ENCODE measurements around the gene AGBL5. TPM values are rescaled to one million over a fixed set of nuclear protein-coding genes. Genes with fewer than 3 reads are reported as not detected.

The AGBL5 gene
- total and polyA plus RNA-seq, 9 of the 15 experiments (the other 6 are each of a cell fraction or from before 2014, with no cell fraction given) = 3.3 to 52.7 (median 26.2) TPM

- Histone ChIP-seq H3K9me1 (ENCODE audit: control insufficient read depth, insufficient read depth, low read length) (no peaks in the 10 kb centered on the region), H3K4me3 (no peak overlapping the region), H2AFZ (ENCODE audit: low read depth, low read length) (peak overlapping the region; percentile 87), H3K27me3 (ENCODE audit: control insufficient read depth in 2 of 2, insufficient read depth in 2 of 2, low read length in 2 of 2) (no peaks in the 10 kb centered on the region), H3K9ac (ENCODE audit: insufficient read depth in 1 of 2, low read depth in 2 of 2, low read length in 2 of 2) (peak overlapping the region in 1 of 2 experiments; percentile 74; a peak in 1 of 4 replicates), H3K36me3 (ENCODE audit: control insufficient read depth, insufficient read depth, low read length) (no peaks in the 10 kb centered on the region; the same call in 2 of the 3 replicates), H3K9me3 (replicated peaks; ENCODE audit: control insufficient read depth, insufficient read depth, low read depth, low read length) (no peaks in the 10 kb centered on the region), H3K4me1 (replicated peaks in 1 of 2; ENCODE audit: control insufficient read depth in 2 of 2, insufficient read depth in 2 of 2, low read length in 2 of 2) (peaks cover 34 to 50% of the 10 kb centered on the region in 2 experiments), H3K27ac (ENCODE audit: extremely low read depth, low read depth, low read length) (no peak overlapping the region; the same call in 2 of the 3 replicates), H3K79me2 (ENCODE audit: control insufficient read depth, insufficient read depth, low read length) (peaks cover 3% of the 10 kb centered on the region; the same call in 2 of the 3 replicates), H3K4me2 (ENCODE audit: insufficient read depth, low read length) (0 out of 2 replicates have a peak overlapping the region, but pooled peaks have one; percentile 54), H4K20me1 (replicated peaks; ENCODE audit: control insufficient read depth, insufficient read depth, low read length) (no peaks in the 10 kb centered on the region)
- TF ChIP-seq ZKSCAN8 (CRISPR knock-in tag; IDR thresholded peaks at IDR 0.05) (no peak), MIER1 (IDR thresholded peaks at IDR 0.05; ENCODE audit: low read depth) (no peak), OTX1 (CRISPR knock-in tag; IDR thresholded peaks at IDR 0.05) (no peak), RBM39 (optimal IDR thresholded peaks at IDR 0.05; ENCODE audit: low read depth, low read length) (no peak), PPARD (CRISPR knock-in tag; IDR thresholded peaks at IDR 0.05) (no peak)
- 52% methylated on average over 3 of the region's 3 CpGs for WGBS (ENCODE audit: insufficient coverage, low coverage, missing lambda C conversion rate)
- POLR2A ChIA-PET = interaction anchor here (1.6 kb wide), 2 partner anchors 9 to 10 kb away, joined by 4 to 5 read pairs; partner anchors contain the start of gene KHK
- intact Hi-C loops (cut with micrococcal nuclease) = loop anchor here (5.0 kb wide), 2 partner anchors 115 to 205 kb away; partner anchors contain the start of genes ATRAID and SLC5A6
- in situ Hi-C loops (cut with MboI) = loop anchor here (5.0 kb wide), 2 partner anchors 95 to 185 kb away; partner anchors contain the start of gene TRIM54
- DNase-seq (ENCODE audit: extremely low read depth in 1 of 4, low spot score in 3 of 4) = no peak
- FAIRE-seq = no peak
- BruUV-seq (replicated peaks) = no TSS peak
- CTCF ChIA-PET (ENCODE audit: low intra/inter-chr PET ratio) = interaction anchor here (2.8 to 3.1 kb wide), 2 partner anchors 95 to 207 kb away, joined by 19 to 27 read pairs; no protein-coding TSS in a partner anchor
- ATAC-seq = no peak
Measured at GRCh38 chr2:27096748-27097297, 45.4 kb downstream of the AGBL5 start.
